NCI-H1930 (cell line): Measurements from ENCODE around the gene ZPBP2.

Experiments used
- DNase-seq, 2 experiments: peaks; one replicate each; lab custom pipeline; 2025; lab: John Stamatoyannopoulos, UW

The ZPBP2 gene

DNA sequence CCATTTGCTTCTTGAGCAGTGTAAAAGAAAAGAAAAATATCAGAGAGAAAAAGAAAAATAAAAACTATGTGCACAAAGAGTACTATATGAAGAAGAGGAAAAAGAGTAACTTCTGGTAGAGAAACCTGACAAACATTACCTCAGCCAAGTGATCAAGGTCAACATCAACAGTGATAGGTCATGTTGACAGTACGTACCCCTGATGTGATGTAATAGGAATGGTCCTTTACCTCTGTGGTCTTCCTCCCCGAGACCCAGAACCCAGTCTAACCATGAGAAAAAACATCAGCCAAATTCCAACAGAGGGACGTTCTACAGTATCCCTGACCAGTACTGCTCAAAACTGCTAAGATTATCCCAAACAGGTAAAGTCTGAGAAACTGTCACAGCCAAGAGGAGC is 46.0 kb downstream of the ZPBP2 start:
- no peak for DNase-seq

DNA sequence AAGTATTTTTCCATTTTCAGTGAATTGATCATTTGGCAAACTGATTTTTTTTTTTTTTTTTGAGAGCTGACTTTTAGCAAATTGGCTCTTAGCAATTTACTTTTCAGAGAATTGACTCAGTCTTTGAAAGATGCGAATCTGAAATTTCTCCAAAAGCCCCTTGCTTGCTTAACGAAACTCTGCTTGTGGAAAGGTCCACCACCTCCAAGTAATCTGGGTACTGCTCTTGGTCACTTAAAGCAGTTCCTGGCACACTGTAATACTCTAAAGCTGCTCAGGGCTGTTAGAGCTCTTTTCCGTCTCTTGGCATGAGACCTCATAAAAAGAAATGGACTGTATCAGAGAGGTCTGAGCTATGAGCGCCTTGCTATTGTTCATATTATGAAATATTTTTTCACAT is 47.6 kb downstream of the ZPBP2 start:
- DNase-seq = no peak

GRCh38 chr17:39916918-39917317 is 48.9 kb downstream of the ZPBP2 start:
- no peak for DNase-seq

DNA sequence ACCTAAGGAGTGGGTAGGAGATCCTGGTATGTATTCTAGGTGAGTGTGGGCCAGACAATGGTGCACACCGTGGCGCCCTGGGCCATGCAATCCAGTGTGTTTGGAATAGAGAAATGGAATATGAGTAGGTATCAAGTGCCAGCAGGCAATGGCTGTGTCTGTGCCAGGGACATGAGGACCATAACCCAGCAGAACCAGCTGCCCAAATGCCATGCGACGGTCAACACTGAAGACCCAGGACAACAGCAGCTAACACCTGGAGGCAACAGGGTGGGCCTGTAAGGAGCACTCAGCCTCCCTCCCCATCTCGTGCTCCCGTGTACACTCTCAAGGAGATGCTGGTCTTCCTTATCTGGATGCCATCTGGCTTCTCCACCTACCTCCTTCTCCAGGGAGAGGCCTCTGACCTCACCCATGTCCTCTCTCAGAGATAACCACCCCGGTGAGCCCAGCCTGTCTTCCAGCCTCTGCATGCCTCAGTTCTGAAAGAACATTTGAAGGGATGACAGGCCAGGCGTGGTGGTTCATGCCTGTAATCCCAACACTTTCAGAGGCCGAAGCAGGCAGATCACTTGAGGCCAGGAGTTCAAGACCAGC is 51.2 kb downstream of the ZPBP2 start:
- DNase-seq = no peak

DNA sequence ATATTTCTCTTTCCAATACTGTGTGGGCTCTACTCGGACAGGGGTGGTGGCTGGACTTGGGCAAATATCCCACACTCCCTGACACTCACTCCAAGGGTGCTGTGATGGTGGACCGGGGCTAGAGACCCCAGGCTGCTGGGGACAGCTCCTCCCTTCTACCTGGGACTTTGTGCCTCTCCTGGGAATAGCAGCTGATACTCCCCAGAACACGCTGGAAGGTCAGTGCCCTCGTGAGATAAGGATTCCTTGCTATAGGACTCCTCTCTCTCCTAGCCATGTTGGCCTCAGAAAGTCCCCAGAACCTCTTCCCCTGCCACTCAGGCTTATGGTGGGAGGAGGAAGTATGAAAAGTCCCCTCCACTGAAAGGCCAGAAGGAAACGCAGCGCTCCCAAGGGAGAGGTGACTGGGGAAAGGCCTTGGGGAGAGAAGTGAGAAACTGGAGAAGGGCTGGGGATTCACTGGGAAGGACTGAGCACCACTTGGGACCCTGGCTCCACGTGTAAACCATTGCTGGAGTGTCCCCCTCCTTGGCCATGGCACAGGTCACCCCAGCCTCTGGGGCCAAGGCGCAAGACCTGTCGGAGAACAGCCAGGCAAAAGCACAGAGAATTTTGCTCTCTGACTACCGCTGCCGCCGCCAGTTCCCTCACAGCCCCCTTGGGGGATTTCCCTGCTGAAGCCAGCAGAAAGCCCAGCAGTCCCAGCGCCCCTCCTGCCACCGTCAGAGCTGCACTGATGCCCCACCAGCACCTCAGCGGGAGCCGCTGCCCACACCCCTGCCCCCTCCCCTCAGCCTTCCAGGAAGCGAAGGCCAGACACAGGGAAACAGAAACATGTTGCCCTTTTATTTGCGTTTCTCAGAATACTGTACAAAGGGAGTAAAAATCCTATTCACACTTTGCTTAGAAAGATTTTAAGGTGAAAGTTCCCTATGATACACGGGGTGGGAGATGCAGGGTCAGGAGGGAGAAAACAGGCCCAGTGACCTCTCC is 52.5 kb downstream of the ZPBP2 start:
- DNase-seq = no peak

DNA sequence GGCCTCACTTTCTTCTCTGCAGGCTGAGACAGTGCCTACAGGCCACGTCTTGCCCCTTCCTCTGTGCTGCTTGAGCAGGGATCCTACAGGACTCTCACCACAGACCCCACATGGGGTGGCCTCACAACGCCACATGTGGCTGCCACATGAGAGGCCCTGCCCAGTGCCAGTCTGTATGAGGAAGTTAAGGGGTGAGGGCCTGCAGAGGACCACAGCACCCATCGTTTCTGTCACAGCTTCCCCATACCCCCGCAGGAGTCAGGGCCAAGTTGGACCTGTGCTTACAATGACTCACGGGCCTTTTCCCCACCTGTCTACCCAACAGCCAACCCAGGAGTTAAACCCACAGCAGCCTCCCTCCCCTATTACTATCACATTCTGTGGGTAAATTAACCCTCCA is 53.3 kb downstream of the ZPBP2 start:
- no peak for DNase-seq

- no peak for DNase-seq
These were observed 54.0 kb downstream of the ZPBP2 start for GRCh38 chr17:39922006-39922405.

GRCh38 chr17:39923230-39923629 is 55.2 kb downstream of the ZPBP2 start:
- DNase-seq = no peak

DNA sequence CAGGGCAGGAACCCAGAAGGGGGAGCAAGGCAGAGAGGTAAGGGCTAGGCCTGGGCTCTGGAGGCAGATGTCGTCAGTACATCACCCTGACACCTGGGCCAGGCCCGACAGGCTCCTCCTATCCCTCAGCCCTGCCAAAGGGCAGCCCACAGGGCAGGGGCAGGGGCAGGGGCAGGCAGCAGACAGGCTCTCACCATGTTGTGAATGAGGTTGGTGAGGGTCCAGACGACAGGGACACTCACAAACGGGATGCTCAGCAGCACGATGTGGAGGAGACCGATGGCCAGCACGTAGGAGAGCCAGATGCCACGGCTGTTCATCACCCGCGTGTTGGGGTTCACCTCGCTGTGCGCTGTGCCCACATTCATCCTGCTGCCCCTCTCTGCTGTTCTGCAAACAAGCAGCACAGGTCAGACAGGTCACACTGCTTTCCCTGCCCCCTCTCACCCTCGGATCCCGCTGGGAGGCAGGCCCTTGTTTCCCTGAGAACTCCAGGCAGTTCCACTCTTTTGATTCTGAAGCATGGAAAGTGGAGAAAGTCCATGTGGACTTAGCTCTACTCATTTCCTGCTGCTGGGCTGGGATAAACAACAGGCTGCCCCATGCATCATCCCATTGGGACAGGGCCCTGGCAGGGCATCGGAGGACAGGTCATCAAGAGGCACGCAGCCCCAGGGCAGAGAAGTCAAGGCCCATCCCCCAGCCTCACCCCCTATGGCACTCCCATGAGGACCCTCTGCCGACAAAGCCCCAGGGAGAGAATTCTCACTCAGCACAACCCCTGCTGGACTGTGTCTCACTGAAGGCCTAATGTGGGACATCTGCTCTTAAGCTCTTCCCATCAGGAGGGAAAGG is 56.1 kb downstream of the ZPBP2 start:
- DNase-seq = no peak

GRCh38 chr17:39924691-39925055 is 56.7 kb downstream of the ZPBP2 start:
- no peak for DNase-seq

DNA sequence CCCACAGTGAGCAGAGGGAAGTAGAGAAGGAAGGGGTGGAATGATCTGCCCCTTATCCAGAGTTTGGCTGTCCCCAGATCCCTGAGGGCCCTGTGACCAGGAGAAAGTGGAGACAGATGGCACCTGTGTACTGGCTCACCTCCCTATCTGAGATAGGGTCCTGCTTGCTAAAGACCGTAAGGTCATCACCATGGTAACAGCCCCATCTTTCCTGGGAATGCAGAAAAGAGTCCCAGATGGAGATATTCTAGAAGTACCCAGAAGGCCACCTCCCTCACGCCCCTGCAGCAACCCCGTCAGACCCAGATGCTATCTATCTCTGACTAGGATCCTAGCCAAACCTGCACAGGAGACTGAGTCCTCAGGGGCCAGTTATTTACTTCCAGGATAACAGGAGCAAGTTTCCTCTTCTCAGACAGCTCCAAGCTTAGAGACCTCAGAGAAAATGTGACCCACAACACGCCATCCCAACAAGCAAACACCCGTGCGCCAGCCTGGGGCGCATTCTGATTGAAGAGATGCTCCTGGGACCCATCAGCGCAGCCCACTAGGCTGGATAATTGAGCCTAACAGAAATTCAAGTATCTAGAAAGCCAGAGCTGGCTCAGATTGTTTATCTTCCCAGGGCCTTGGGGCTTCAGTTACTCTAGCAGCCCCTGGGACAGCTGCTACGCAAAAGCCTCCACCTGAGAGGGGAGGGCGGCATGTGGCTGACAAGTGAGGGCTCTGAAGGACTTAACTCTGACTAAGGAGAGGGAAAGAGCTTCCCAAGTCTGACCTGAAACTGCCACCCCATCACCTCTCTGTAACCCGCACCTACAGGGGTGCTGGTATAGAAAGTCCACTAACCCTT is 57.5 kb downstream of the ZPBP2 start:
- no peak for DNase-seq

GRCh38 chr17:39926135-39926587 is 58.2 kb downstream of the ZPBP2 start:
- DNase-seq = no peak

DNA sequence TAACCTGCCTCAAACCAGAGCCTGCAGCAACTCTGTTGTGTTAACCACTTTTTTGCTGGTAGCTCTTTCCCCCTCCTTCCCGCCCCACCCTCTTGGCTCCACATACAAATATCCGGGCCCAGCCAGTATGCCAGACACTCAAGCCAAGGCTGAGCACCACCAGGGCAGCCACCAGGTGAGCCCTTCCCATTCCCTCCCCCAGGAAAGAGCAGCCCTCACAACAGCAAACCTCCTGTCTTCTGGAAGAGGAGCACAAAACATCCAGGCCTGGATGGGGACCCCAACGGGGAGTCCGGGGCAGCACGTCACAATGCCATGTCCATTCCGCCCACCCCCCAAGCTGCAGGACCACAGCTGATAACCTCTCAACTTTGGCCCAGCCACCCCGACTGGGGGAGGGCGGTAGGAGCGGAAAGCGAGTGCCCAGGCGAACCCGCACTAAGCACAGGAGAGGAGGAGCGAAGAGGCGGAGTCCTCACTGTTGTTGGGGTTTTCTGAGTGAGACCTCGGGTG is 58.6 kb downstream of the ZPBP2 start:
- DNase-seq = no peak
